Activated naive CD4-positive, alpha-beta T cell treated with anti-CD3 and anti-CD28 coated beads for 36 hours (primary cell): ENCODE data around the gene APLN. TPM values are rescaled to one million over a fixed set of nuclear protein-coding genes. Genes with fewer than 3 reads are reported as not detected.

Experiments
- CTCF ChIA-PET: fragments of 350-600 bp; sonication (Branson Sonifier 250); formaldehyde crosslinking; loops from one replicate; lab custom pipeline; 2021; ENCODE audit warnings: antibody characterized with exemption; lab: Charles Lee
- DNase-seq: peaks from one replicate; pipeline ENCODE4 v3.0.0-alpha.2; 2020
- H3K27ac Mint-ChIP-seq: one replicate; pipeline ENCODE4 v1.8.0; 2021; ENCODE audit warnings: mild to moderate bottlenecking, mixed read lengths
- H3K27me3 Mint-ChIP-seq: one replicate; pipeline ENCODE4 v1.8.0; 2021; ENCODE audit warnings: low read depth, mixed read lengths
- H3K36me3 Mint-ChIP-seq: one replicate; pipeline ENCODE4 v1.8.0; 2021; ENCODE audit warnings: low read depth, mixed read lengths
- H3K4me1 Mint-ChIP-seq: one replicate; pipeline ENCODE4 v1.8.0; 2021; ENCODE audit warnings: low read depth, mixed read lengths
- H3K4me3 Mint-ChIP-seq: one replicate; pipeline ENCODE4 v1.8.0; 2021; ENCODE audit warnings: mild to moderate bottlenecking, moderate library complexity, mixed read lengths
- H3K9me3 Mint-ChIP-seq: one replicate; pipeline ENCODE4 v1.8.0; 2021; ENCODE audit warnings: mixed read lengths
- intact Hi-C: fragments of 100-400 bp; cut with micrococcal nuclease; formaldehyde crosslinking; loops from one replicate; pipeline ENCODE4 v1.15.1; 2023
- total RNA-seq, 2 experiments: library from RNA; stranded (reverse); gene quantifications; one replicate each; pipeline ENCODE4 v1.2.3, GENCODE V29; 2021

Gene APLN
- total RNA-seq, 2 experiments from 2014 or later: 0.15 to 0.36 TPM

DNA sequence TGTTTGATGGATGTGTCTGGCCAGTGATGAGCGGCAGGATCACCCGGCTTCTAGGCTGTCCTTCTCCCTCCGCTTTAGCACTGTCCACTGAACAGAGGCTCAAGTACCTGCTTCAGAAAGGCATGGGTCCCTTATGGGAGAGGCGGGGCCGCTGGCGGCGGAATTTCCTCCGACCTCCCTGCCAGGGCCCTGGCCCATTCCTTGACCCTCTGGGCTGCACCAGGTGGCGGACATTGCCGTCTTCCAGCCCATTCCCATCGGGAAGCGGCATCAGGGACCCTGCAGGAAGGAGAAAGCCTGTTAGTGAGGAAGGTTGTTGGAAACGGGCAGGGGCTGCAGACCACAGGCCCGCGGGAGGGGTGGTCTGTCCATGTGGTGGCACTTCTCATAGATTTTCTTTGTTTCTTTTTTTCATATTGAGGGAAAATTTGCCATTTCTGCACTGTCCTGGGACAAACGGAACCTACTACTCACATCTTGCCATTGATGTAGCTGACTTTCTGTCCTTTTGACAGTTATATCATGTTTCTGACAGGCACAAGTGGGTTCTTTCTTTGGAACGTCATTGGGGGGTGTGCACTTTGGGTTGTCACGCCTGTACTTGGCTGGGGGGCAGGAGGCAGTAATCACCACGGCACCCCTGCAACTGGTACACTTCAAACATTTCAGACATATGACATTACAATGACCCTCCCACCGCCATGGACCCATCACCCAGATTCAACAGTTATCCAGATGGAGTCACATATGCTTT lies 6.1 kb downstream of the APLN start:
- H3K4me1 Mint-ChIP-seq: no peaks in the 10 kb centered on the region
- H3K4me3 Mint-ChIP-seq: no peak overlapping the region
- intact Hi-C loops: no loop called here
- CTCF ChIA-PET: interaction anchor here (0.7 kb wide), 1 partner anchor 11 kb away, joined by 3 read pairs; no protein-coding TSS in a partner anchor
- DNase-seq: no peak
- no peaks in the 10 kb centered on the region for H3K9me3 Mint-ChIP-seq
- no peaks in the 10 kb centered on the region for H3K36me3 Mint-ChIP-seq
- H3K27ac Mint-ChIP-seq: no peak overlapping the region
- H3K27me3 Mint-ChIP-seq: peaks cover 5% of the 10 kb centered on the region

GRCh38 chrX:129647418-129648410 lies 7.0 kb downstream of the APLN start:
- no peaks in the 10 kb centered on the region for H3K36me3 Mint-ChIP-seq
- CTCF ChIA-PET: interaction anchor here (0.7 kb wide), 1 partner anchor 10 kb away, joined by 3 read pairs; no protein-coding TSS in a partner anchor
- H3K4me1 Mint-ChIP-seq: no peaks in the 10 kb centered on the region
- no peaks in the 10 kb centered on the region for H3K9me3 Mint-ChIP-seq
- DNase-seq: no peak
- H3K27ac Mint-ChIP-seq: no peak overlapping the region
- intact Hi-C loops: no loop called here
- no peaks in the 10 kb centered on the region for H3K27me3 Mint-ChIP-seq
- H3K4me3 Mint-ChIP-seq: no peak overlapping the region

GRCh38 chrX:129646566-129647417 lies 8.0 kb downstream of the APLN start:
- DNase-seq: no peak
- CTCF ChIA-PET: no interaction called here
- H3K9me3 Mint-ChIP-seq: no peaks in the 10 kb centered on the region
- H3K4me1 Mint-ChIP-seq: no peaks in the 10 kb centered on the region
- intact Hi-C loops: no loop called here
- H3K27me3 Mint-ChIP-seq: no peaks in the 10 kb centered on the region
- H3K27ac Mint-ChIP-seq: no peak overlapping the region
- no peak overlapping the region for H3K4me3 Mint-ChIP-seq
- no peaks in the 10 kb centered on the region for H3K36me3 Mint-ChIP-seq

DNA sequence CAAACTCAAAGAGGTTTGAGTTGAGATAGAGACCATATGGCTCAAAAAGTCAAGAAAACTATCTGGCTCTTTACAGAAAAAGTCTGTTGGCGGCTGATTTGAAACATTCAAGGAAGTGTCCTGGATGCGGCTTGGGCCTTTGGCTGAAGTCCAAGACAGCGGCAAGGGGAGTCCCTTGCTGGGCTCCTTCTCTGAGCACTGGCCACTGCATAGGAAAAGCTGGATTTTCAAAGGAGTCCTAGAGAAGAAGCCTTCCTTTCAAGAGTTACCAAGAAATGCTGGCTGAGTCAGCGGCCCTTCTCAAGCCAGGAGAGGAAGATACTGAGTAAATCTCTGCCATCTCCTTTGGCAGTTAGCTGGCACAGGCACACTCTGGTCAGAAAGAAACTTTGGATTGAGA lies 12.1 kb downstream of the APLN start:
- CTCF ChIA-PET: no interaction called here
- Mint-ChIP-seq H3K27ac (no peak overlapping the region), H3K9me3 (no peaks in the 10 kb centered on the region), H3K36me3 (no peaks in the 10 kb centered on the region), H3K27me3 (no peaks in the 10 kb centered on the region), H3K4me1 (no peaks in the 10 kb centered on the region), H3K4me3 (no peak overlapping the region)
- no peak for DNase-seq
- intact Hi-C loops: no loop called here

GRCh38 chrX:129641941-129642340 lies 12.8 kb downstream of the APLN start:
- H3K9me3 Mint-ChIP-seq: no peaks in the 10 kb centered on the region
- H3K27ac Mint-ChIP-seq: no peak overlapping the region
- CTCF ChIA-PET: interaction anchor here (0.6 kb wide), 1 partner anchor 485 kb away, joined by 3 read pairs; no protein-coding TSS in a partner anchor
- DNase-seq: no peak
- H3K4me3 Mint-ChIP-seq: no peak overlapping the region
- H3K27me3 Mint-ChIP-seq: no peaks in the 10 kb centered on the region
- no peaks in the 10 kb centered on the region for H3K36me3 Mint-ChIP-seq
- H3K4me1 Mint-ChIP-seq: peaks cover 1% of the 10 kb centered on the region
- intact Hi-C loops: no loop called here

- H3K36me3 Mint-ChIP-seq: no peaks in the 10 kb centered on the region
- no peak for DNase-seq
- no peak overlapping the region for H3K27ac Mint-ChIP-seq
- CTCF ChIA-PET: interaction anchor here (0.6 to 1.9 kb wide), 2 partner anchors 14 to 486 kb away, joined by 3 to 6 read pairs; partner anchors contain the start of gene APLN
- H3K4me3 Mint-ChIP-seq: no peak overlapping the region
- no peaks in the 10 kb centered on the region for H3K27me3 Mint-ChIP-seq
- intact Hi-C loops: no loop called here
- peaks cover 1% of the 10 kb centered on the region for H3K4me1 Mint-ChIP-seq
- H3K9me3 Mint-ChIP-seq: no peaks in the 10 kb centered on the region
Observed at GRCh38 chrX:129641469-129641868, 13.3 kb downstream of the APLN start.

GRCh38 chrX:129640737-129641136 lies 14.0 kb downstream of the APLN start:
- Mint-ChIP-seq H3K27ac (no peak overlapping the region), H3K9me3 (no peaks in the 10 kb centered on the region), H3K4me3 (no peak overlapping the region), H3K36me3 (no peaks in the 10 kb centered on the region), H3K27me3 (no peaks in the 10 kb centered on the region), H3K4me1 (peaks cover 1% of the 10 kb centered on the region)
- CTCF ChIA-PET: interaction anchor here (0.6 to 5.5 kb wide), 6 partner anchors 12 to 420 kb away, joined by 3 to 26 read pairs (median 4); partner anchors contain the start of gene APLN
- DNase-seq: no peak
- intact Hi-C loops: no loop called here

DNA sequence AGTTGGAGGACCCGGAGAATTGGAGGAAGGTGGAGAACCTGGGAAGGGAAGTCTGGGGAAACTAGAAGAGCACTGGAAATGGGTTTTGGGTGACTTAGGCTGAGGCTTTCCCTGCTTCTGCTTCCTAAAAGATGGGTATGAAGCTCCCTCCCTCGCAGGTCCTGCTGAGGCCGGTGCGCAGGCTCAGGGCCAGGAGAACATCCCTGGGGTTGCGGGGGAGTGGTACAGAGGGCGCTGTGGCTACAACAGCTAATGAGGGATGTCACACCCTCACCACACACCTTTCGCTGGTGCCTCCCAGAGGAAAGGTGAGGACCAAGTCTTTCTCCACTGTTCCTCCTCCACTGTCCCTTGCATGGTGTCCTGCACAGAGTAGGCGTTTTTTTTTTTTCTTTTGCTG lies 15.8 kb downstream of the APLN start:
- intact Hi-C loops: no loop called here
- CTCF ChIA-PET: interaction anchor here (1.0 to 5.5 kb wide), 7 partner anchors 9 to 184 kb away, joined by 3 to 26 read pairs (median 5); no protein-coding TSS in a partner anchor

GRCh38 chrX:129637217-129638109 lies 17.3 kb downstream of the APLN start:
- no peaks in the 10 kb centered on the region for H3K9me3 Mint-ChIP-seq
- H3K27ac Mint-ChIP-seq: no peak overlapping the region
- H3K27me3 Mint-ChIP-seq: no peaks in the 10 kb centered on the region
- DNase-seq: peak; percentile 86
- CTCF ChIA-PET: interaction anchor here (0.7 to 5.5 kb wide), 19 partner anchors 10 to 423 kb away, joined by 3 to 26 read pairs (median 3); no protein-coding TSS in a partner anchor
- H3K4me3 Mint-ChIP-seq: no peak overlapping the region
- intact Hi-C loops: loop anchor here (1.0 kb wide), 5 partner anchors 30 to 423 kb away; no protein-coding TSS in a partner anchor
- peaks cover 1% of the 10 kb centered on the region for H3K4me1 Mint-ChIP-seq
- H3K36me3 Mint-ChIP-seq: no peaks in the 10 kb centered on the region

More for the DNA sequence above, 15.8 kb downstream of the APLN start:
- Mint-ChIP-seq H3K4me1 (peaks cover 1% of the 10 kb centered on the region), H3K27me3 (no peaks in the 10 kb centered on the region), H3K9me3 (no peaks in the 10 kb centered on the region), H3K36me3 (no peaks in the 10 kb centered on the region), H3K27ac (no peak overlapping the region), H3K4me3 (no peak overlapping the region)
- DNase-seq: no peak

DNA sequence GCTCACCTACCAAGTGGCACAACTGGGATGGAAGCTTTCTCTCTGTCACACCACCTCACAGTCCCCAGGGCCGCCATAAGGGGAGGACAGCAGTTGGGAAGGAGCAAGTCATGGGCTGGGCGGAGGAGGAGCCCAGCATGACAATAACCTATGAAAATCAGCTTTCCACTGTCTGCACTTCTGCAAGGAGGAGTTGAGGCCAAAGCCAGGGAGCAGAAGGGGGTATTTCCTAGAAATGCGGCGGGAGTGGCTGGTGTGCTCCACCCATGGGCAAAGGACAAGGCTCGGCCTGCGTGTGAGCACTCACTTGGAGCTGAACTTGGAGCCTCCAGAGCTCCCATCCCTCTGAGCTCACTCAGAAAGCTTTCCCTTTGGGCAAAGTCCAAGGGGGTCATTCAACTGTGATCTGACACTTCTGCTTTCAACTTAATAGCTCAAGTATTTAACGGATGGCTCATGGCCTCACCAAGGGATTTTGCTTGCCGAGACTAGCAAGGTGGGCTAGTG lies 18.5 kb downstream of the APLN start:
- Mint-ChIP-seq H3K4me1 (peaks cover 1% of the 10 kb centered on the region), H3K9me3 (no peaks in the 10 kb centered on the region), H3K4me3 (no peak overlapping the region), H3K36me3 (no peaks in the 10 kb centered on the region), H3K27me3 (no peaks in the 10 kb centered on the region), H3K27ac (no peak overlapping the region)
- intact Hi-C loops: no loop called here
- no peak for DNase-seq
- CTCF ChIA-PET: interaction anchor here (0.8 to 5.5 kb wide), 15 partner anchors 10 to 425 kb away, joined by 3 to 26 read pairs (median 4); partner anchors contain the start of gene APLN
